ENCODE measurements around the gene ANO2. TPM values are rescaled to one million over a fixed set of nuclear protein-coding genes. Genes with fewer than 3 reads are reported as not detected.
A peak's percentile ranks its signal among the peaks of the same experiment; 100 is the strongest.

The ANO2 gene
- total and polyA plus RNA-seq, 2 donors (not counting 3 experiments of a cell fraction or from before 2014, with no cell fraction given) = 15.4 to 65.0 TPM

DNA sequence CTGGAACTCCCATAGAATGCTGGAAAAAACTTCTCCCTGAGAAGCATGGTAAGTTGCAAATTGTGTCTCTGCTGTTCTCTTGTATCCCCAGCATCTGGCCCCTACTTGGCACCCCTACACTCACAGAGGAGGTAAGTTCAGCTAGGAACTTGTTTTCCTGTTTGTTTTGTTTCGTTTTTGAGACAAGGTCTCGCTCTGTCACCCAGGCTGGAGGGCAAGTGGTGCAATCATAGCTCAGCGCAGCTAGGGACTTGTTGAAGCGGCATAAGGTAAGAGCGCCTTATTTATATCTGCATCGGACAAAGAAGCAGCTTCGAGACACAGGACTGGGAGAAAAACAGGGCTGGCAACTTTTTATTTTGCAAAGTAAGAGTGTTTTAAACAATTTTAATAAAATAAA lies 18.5 kb upstream of the ANO2 start:
- H3K27ac ChIP-seq (ENCODE audit: insufficient read depth, low read depth, low read length) = no peak overlapping the region
- no peak overlapping the region for H3K9ac ChIP-seq (replicated peaks; ENCODE audit: extremely low read depth, insufficient read depth, low read length)
- no peaks in the 10 kb centered on the region for H3K27me3 ChIP-seq (ENCODE audit: control insufficient read depth in 2 of 2, insufficient read depth in 2 of 2, low read length in 2 of 2)
- H3K36me3 ChIP-seq (ENCODE audit: control insufficient read depth in 2 of 2, extremely low read depth in 1 of 2, insufficient read depth in 2 of 2, low read length in 2 of 2) = peaks cover 29 to 46% of the 10 kb centered on the region in 2 experiments
- peaks cover 4% of the 10 kb centered on the region for H3K4me1 ChIP-seq (ENCODE audit: control insufficient read depth, extremely low read depth, insufficient read depth, low read length)
- no peak overlapping the region for H3K4me2 ChIP-seq (ENCODE audit: insufficient read depth, low read length)
- FAIRE-seq = no peak
- no peak for DNase-seq (ENCODE audit: low read depth, low spot score)
- H3K4me3 ChIP-seq (replicated peaks in 1 of 3; ENCODE audit: insufficient read depth in 1 of 3, low read depth in 1 of 3, low read length in 3 of 3) = no peak overlapping the region
- H3K9me1 ChIP-seq (replicated peaks; ENCODE audit: control insufficient read depth, extremely low read depth, insufficient read depth, low read length) = no peaks in the 10 kb centered on the region
- TF ChIP-seq, protein P1, sequence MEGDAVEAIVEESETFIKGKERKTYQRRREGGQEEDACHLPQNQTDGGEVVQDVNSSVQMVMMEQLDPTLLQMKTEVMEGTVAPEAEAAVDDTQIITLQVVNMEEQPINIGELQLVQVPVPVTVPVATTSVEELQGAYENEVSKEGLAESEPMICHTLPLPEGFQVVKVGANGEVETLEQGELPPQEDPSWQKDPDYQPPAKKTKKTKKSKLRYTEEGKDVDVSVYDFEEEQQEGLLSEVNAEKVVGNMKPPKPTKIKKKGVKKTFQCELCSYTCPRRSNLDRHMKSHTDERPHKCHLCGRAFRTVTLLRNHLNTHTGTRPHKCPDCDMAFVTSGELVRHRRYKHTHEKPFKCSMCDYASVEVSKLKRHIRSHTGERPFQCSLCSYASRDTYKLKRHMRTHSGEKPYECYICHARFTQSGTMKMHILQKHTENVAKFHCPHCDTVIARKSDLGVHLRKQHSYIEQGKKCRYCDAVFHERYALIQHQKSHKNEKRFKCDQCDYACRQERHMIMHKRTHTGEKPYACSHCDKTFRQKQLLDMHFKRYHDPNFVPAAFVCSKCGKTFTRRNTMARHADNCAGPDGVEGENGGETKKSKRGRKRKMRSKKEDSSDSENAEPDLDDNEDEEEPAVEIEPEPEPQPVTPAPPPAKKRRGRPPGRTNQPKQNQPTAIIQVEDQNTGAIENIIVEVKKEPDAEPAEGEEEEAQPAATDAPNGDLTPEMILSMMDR (IDR thresholded peaks at IDR 0.05; ENCODE audit: extremely low read depth in 1 of 2, insufficient read depth in 1 of 2, low read depth in 1 of 2, low read length in 2 of 2) = no peak
- peak; percentile 14 for TF ChIP-seq POLR2A (IDR thresholded peaks at IDR 0.05; ENCODE audit: low read depth, low read length)
- no peak for TF ChIP-seq FOS (IDR thresholded peaks at IDR 0.05; ENCODE audit: borderline replicate concordance, insufficient read depth, low read length)
- no peak for TF ChIP-seq GATA2 (IDR thresholded peaks at IDR 0.05; ENCODE audit: insufficient read depth, insufficient read length, low read depth, low read length)
- TF ChIP-seq POLR2AphosphoS5 (IDR thresholded peaks at IDR 0.05; ENCODE audit: insufficient read depth, low read depth, low read length) = peak; percentile 10
- no peak for TF ChIP-seq MYC (IDR thresholded peaks at IDR 0.05; ENCODE audit: low read depth, low read length)
- TF ChIP-seq JUN (IDR thresholded peaks at IDR 0.05; ENCODE audit: borderline replicate concordance, insufficient read depth, insufficient read length, low read depth) = no peak
- no peak for TF ChIP-seq EZH2 (IDR thresholded peaks at IDR 0.05; ENCODE audit: borderline replicate concordance, low read depth, low read length, severe bottlenecking)
- TF ChIP-seq, protein P2, sequence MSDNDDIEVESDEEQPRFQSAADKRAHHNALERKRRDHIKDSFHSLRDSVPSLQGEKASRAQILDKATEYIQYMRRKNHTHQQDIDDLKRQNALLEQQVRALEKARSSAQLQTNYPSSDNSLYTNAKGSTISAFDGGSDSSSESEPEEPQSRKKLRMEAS (IDR thresholded peaks at IDR 0.05; ENCODE audit: insufficient read depth, insufficient read length) = no peak
- BruUV-seq (replicated peaks) = no TSS peak
- ChIA-PET CTCF (interaction anchor here (1.2 to 2.1 kb wide), 2 partner anchors 26 to 34 kb away, joined by 3 to 12 read pairs; no protein-coding TSS in a partner anchor), POLR2A (no interaction called here)
- no peak overlapping the region for H2AFZ ChIP-seq (ENCODE audit: low read depth, low read length)
- H4K20me1 ChIP-seq (replicated peaks; ENCODE audit: control insufficient read depth, extremely low read depth, insufficient read depth, low read length) = peaks cover 10% of the 10 kb centered on the region
- H3K79me2 ChIP-seq (ENCODE audit: control insufficient read depth, insufficient read depth, low read length) = peaks cover 5% of the 10 kb centered on the region
- H3K9me3 ChIP-seq (replicated peaks; ENCODE audit: control insufficient read depth, insufficient read depth, low read length) = no peaks in the 10 kb centered on the region
- intact Hi-C loops (cut with micrococcal nuclease) = no loop called here
- dilution Hi-C loops (cut with MboI; ENCODE audit: extremely low pct_ligation_motif_present, low sequenced_read_pairs) = no loop called here
